Measurements from ENCODE around the gene JMJD1C.
"Not testable (repeated sequence)": the region's sequence is repeated elsewhere in the genome, so short reads cannot be mapped to it uniquely, and the experiment has no call there.

The JMJD1C gene

DNA sequence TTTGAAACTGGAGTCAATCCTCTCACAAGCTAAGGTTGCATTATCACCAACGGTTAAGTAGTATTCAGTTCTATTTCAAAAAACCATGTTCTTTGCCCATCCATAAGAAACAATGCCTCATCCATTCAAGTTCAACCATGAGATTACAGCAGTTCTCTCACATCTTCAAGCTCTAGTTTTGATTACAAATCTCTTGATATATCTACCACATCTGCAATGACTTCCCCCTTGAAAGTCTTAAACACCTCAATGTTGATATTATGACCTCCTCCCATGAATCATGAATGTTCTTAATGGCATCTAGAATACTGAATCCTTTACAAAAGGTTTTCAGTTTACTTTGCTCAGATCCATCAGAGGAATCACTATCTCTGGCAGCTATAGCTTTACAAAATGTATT, 81.8 kb downstream of the JMJD1C start:
- TF ChIP-seq, protein P1, sequence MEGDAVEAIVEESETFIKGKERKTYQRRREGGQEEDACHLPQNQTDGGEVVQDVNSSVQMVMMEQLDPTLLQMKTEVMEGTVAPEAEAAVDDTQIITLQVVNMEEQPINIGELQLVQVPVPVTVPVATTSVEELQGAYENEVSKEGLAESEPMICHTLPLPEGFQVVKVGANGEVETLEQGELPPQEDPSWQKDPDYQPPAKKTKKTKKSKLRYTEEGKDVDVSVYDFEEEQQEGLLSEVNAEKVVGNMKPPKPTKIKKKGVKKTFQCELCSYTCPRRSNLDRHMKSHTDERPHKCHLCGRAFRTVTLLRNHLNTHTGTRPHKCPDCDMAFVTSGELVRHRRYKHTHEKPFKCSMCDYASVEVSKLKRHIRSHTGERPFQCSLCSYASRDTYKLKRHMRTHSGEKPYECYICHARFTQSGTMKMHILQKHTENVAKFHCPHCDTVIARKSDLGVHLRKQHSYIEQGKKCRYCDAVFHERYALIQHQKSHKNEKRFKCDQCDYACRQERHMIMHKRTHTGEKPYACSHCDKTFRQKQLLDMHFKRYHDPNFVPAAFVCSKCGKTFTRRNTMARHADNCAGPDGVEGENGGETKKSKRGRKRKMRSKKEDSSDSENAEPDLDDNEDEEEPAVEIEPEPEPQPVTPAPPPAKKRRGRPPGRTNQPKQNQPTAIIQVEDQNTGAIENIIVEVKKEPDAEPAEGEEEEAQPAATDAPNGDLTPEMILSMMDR (IDR thresholded peaks at IDR 0.05; ENCODE audit: low read depth, low read length): no peak
- H3K4me1 ChIP-seq: no peaks in the 10 kb centered on the region
- H3K27me3 ChIP-seq: no peaks in the 10 kb centered on the region
- no peak for DNase-seq
- H3K9me3 ChIP-seq: no peaks in the 10 kb centered on the region
- H3K4me3 ChIP-seq (ENCODE audit: low read depth, low read length): no peak overlapping the region
- no peaks in the 10 kb centered on the region for H3K36me3 ChIP-seq

DNA sequence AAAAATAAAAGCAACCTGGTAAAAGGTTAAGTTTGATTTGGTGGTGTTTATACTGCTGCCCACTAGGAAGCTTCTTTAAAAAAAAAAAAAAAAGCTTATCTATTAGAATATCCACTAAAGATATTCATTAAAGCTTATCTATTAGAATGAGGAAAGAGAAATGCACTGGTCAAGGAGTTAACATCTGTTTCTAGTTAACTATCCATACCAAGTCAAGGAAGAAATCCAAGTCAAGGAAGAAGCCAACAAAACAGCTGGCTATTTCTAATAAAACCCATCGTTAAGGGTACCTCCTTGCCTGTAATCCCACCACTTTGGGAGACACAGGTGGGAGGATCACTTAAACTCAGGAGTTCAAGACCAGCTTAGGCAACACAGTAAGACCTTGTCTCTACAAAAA, 82.6 kb downstream of the JMJD1C start:
- no peak overlapping the region for H3K4me3 ChIP-seq (ENCODE audit: low read depth, low read length)
- TF ChIP-seq, protein P1 (IDR thresholded peaks at IDR 0.05; ENCODE audit: low read depth, low read length): no peak
- no peaks in the 10 kb centered on the region for H3K9me3 ChIP-seq
- no peak for DNase-seq
- no peaks in the 10 kb centered on the region for H3K4me1 ChIP-seq
- no peaks in the 10 kb centered on the region for H3K36me3 ChIP-seq
- no peaks in the 10 kb centered on the region for H3K27me3 ChIP-seq

DNA sequence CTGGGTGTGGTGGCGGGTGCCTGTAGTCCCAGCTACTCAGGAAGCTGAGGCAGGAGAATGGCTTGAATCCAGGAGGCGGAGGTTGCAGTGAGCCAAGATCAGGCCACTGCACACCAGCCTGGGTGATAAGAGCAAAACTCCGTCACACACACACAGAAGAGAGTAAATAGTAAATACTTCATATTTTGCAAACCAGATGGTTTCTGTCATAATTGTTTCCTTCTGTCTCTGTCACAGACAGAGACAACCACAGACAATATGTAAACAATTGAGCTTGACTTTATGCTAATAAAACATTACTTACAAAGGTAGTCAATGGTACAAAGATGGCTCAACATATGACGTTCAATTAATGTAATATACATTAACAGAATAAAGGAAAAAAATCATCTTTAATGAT, 83.7 kb downstream of the JMJD1C start:
- no peak overlapping the region for H3K4me3 ChIP-seq (ENCODE audit: low read depth, low read length)

DNA sequence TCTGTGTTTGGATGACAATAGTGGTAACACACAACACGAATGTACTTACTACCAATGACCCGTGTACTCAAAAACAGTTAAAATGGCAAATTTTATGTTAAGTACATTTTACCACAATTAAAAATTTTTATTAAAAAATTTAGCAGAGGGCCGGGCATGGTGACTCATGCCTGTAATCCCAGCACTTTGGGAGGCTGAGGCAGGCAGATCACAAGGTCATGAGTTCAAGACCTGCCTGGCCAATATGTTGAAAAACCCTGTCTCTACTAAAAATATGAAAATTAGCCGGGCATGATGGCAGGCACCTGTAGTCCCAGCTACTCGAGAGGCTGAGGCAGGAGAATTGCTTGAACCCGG, 88.5 kb downstream of the JMJD1C start:
- not testable (repeated sequence) for H3K36me3 ChIP-seq; DNase-seq; H3K27me3 ChIP-seq; H3K4me1 ChIP-seq; H3K9me3 ChIP-seq; H3K4me3 ChIP-seq (ENCODE audit: low read depth, low read length)

More for the DNA sequence above, 83.7 kb downstream of the JMJD1C start:
- TF ChIP-seq, protein P1 (IDR thresholded peaks at IDR 0.05; ENCODE audit: low read depth, low read length): no peak
- Histone ChIP-seq H3K36me3 (no peaks in the 10 kb centered on the region), H3K9me3 (no peaks in the 10 kb centered on the region), H3K4me1 (no peaks in the 10 kb centered on the region), H3K27me3 (no peaks in the 10 kb centered on the region)
- no peak for DNase-seq

DNA sequence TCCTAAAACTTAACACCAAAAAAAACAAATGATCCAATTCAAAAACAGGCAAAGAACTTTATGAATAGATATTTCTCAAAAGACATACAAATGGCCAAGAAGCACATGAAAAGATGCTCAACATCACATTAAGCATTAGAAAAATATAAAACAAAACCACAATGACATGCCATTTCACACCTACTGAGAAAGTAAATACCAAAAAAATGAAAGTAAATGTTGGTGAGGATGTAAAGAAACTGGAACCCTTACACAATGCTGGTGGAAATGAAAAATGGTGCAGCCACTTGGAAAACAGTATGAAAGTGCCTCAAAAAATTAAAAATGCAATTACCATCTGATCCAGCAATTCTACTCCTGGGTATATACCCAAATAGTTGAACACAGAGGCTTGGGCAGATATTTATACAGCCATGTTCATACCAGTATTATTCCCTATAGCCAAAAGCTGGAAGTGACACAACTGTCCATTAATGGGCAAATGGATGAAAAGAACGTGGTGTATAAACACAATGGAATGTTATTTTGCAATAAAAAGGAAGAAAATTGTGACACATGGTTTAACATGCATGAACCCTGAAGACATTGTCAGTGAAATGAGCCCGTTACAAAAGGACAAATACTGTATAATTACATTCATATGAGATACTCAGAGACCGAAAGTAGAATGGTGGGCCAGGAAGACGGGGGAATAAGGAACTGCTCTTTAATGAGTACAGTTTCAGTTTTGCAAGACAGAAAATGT, 89.0 kb downstream of the JMJD1C start:
- Histone ChIP-seq H3K27me3 (no peaks in the 10 kb centered on the region), H3K9me3 (no peaks in the 10 kb centered on the region), H3K4me3 (ENCODE audit: low read depth, low read length) (no peak overlapping the region), H3K36me3 (no peaks in the 10 kb centered on the region), H3K4me1 (no peaks in the 10 kb centered on the region)
- TF ChIP-seq, protein P1 (IDR thresholded peaks at IDR 0.05; ENCODE audit: low read depth, low read length): no peak
- no peak for DNase-seq

DNA sequence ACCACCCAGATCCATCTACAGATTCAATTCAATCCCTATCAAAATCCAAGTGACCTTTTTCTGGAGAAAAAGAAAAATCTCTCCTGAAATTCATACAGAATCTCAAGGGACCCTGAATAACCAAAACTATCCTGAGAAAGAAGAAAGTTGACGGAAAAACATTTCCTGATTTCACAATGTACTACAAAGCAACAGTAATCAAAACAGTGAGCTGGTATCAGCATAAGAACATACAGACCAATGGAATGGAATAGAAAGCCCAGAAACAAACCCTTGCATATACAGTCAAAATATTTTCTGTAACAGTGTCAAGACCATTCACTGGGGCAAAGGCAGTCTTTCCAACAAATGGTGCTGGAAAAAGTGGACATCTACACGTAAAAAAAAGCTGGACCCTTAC, 89.9 kb downstream of the JMJD1C start:
- H3K27me3 ChIP-seq: no peaks in the 10 kb centered on the region
- H3K36me3 ChIP-seq: no peaks in the 10 kb centered on the region
- no peak overlapping the region for H3K4me3 ChIP-seq (ENCODE audit: low read depth, low read length)
- no peak for DNase-seq
- TF ChIP-seq, protein P1 (IDR thresholded peaks at IDR 0.05; ENCODE audit: low read depth, low read length): no peak
- no peaks in the 10 kb centered on the region for H3K9me3 ChIP-seq
- H3K4me1 ChIP-seq: no peaks in the 10 kb centered on the region
